SK-N-SH treated with all-trans-retinoic acid at 6 μM for 48 hours (cell line): ENCODE data around the gene ZBTB16.

Source experiments
- CREB5 ChIP-seq: fragments of 250-450 bp; sonication (Bioruptor Pico); IDR thresholded peaks from 2 replicates; pipeline ENCODE4 v1.5.1; 2020; ENCODE audit warnings: low read depth, mild to moderate bottlenecking, moderate library complexity
- CSRNP3 ChIP-seq: fragments of 250-450 bp; sonication (Bioruptor Pico); IDR thresholded peaks from 2 replicates; pipeline ENCODE4 v1.5.1; 2021; ENCODE audit warnings: mild to moderate bottlenecking, moderate library complexity
- ESRRG ChIP-seq: fragments of 250-450 bp; sonication (Bioruptor Pico); IDR thresholded peaks from 2 replicates; pipeline ENCODE4 v1.6.1; 2021; ENCODE audit warnings: mild to moderate bottlenecking
- GLIS3 ChIP-seq: fragments of 250-450 bp; sonication (Bioruptor Pico); IDR thresholded peaks from 2 replicates; pipeline ENCODE4 v1.5.0; 2020; ENCODE audit warnings: mild to moderate bottlenecking, moderate library complexity
- OSR1 ChIP-seq: fragments of 250-450 bp; sonication (Bioruptor Pico); IDR thresholded peaks from 2 replicates; pipeline ENCODE4 v1.8.0; 2022; ENCODE audit warnings: moderate library complexity, mild to moderate bottlenecking, inconsistent platforms
- PATZ1 ChIP-seq: fragments of 250-450 bp; sonication (Bioruptor Pico); IDR thresholded peaks from 2 replicates; pipeline ENCODE4 v1.8.0; 2020; ENCODE audit warnings: mild to moderate bottlenecking, moderate library complexity, borderline replicate concordance
- RARB ChIP-seq: fragments of 250-450 bp; sonication (Bioruptor Pico); IDR thresholded peaks from 2 replicates; pipeline ENCODE4 v1.8.0; 2021; ENCODE audit warnings: mild to moderate bottlenecking, moderate library complexity
- SNAI2 ChIP-seq: fragments of 250-450 bp; sonication (Bioruptor Pico); IDR thresholded peaks from 2 replicates; pipeline ENCODE4 v1.5.0; 2020; ENCODE audit warnings: mild to moderate bottlenecking, moderate library complexity
- TCF4 ChIP-seq: fragments of 250-450 bp; sonication (Bioruptor Pico); IDR thresholded peaks from 2 replicates; pipeline ENCODE4 v1.8.0; 2021; ENCODE audit warnings: mild to moderate bottlenecking, moderate library complexity, borderline replicate concordance
- TOX ChIP-seq: fragments of 250-450 bp; sonication (Bioruptor Pico); IDR thresholded peaks from 2 replicates; pipeline ENCODE4 v1.8.0; 2021; ENCODE audit warnings: mild to moderate bottlenecking, moderate library complexity, borderline replicate concordance
- ZFP3 ChIP-seq: fragments of 250-450 bp; sonication (Bioruptor Pico); IDR thresholded peaks from 2 replicates; pipeline ENCODE4 v1.5.0; 2020; ENCODE audit warnings: mild to moderate bottlenecking, moderate library complexity
- ZFP30 ChIP-seq: fragments of 450-650 bp; formaldehyde crosslinking; IDR thresholded peaks from 2 replicates; pipeline ENCODE4 v1.5.0; 2022; ENCODE audit warnings: mild to moderate bottlenecking, moderate library complexity
- ZNF8 ChIP-seq: fragments of 450-650 bp; formaldehyde crosslinking; IDR thresholded peaks from 2 replicates; pipeline ENCODE4 v1.5.0; 2020; ENCODE audit warnings: mild to moderate bottlenecking, moderate library complexity

- TF ChIP-seq ESRRG (CRISPR knock-in tag) = no peak
- no peak for TF ChIP-seq CREB5 (CRISPR knock-in tag)
- TF ChIP-seq GLIS3 (CRISPR knock-in tag) = no peak
- TF ChIP-seq TOX (CRISPR knock-in tag) = no peak
- TF ChIP-seq ZFP3 (CRISPR knock-in tag) = no peak
- TF ChIP-seq CSRNP3 (CRISPR knock-in tag) = no peak
- no peak for TF ChIP-seq ZNF8 (CRISPR knock-in tag)
- no peak for TF ChIP-seq ZFP30 (CRISPR knock-in tag)
- TF ChIP-seq SNAI2 (CRISPR knock-in tag) = no peak
- TF ChIP-seq RARB (CRISPR knock-in tag) = no peak
- TF ChIP-seq PATZ1 (CRISPR knock-in tag) = no peak
- no peak for TF ChIP-seq TCF4 (CRISPR knock-in tag)
- TF ChIP-seq OSR1 = no peak
These were observed 23.2 kb upstream of the ZBTB16 start for GRCh38 chr11:114036147-114036811.
